H9 (cell line): Measurements from ENCODE around the gene TAF15. TPM values are rescaled to one million over a fixed set of nuclear protein-coding genes. Genes with fewer than 3 reads are reported as not detected.

ENCODE experiments used
- DNase-seq: peaks from one replicate; pipeline ENCODE4 v3.0.0-alpha.2; 2017
- H2AFZ ChIP-seq: one replicate; pipeline ENCODE4 v1.6.1; 2013; ENCODE audit warnings: mild to moderate bottlenecking, low read length, control low read depth, moderate library complexity
- H2AK5ac ChIP-seq: 2 replicates; pipeline ENCODE4 v1.6.1; 2013; ENCODE audit warnings: low read length, control low read depth, mixed read lengths; ENCODE audit not compliant: insufficient read length
- H2BK120ac ChIP-seq: one replicate; pipeline ENCODE4 v1.6.1; 2013; ENCODE audit warnings: low read depth, mild to moderate bottlenecking, low read length, control low read depth, inconsistent platforms; ENCODE audit not compliant: poor library complexity, severe bottlenecking
- H2BK12ac ChIP-seq: 2 replicates; pipeline ENCODE4 v1.6.1; 2013; ENCODE audit warnings: low read length, control low read depth, mixed read lengths, low read depth; ENCODE audit not compliant: insufficient read length
- H2BK15ac ChIP-seq: 2 replicates; pipeline ENCODE4 v1.6.1; 2013; ENCODE audit warnings: low read depth, low read length, control low read depth
- H2BK20ac ChIP-seq: one replicate; pipeline ENCODE4 v1.6.1; 2013; ENCODE audit warnings: low read depth, mild to moderate bottlenecking, low read length, control low read depth, inconsistent platforms; ENCODE audit not compliant: poor library complexity, severe bottlenecking
- H2BK5ac ChIP-seq: 2 replicates; pipeline ENCODE4 v1.6.1; 2013; ENCODE audit warnings: low read length, control low read depth, mixed read lengths; ENCODE audit not compliant: insufficient read length
- H3K14ac ChIP-seq: 2 replicates; pipeline ENCODE4 v1.6.1; 2013; ENCODE audit warnings: low read length, control low read depth; ENCODE audit not compliant: insufficient read depth
- H3K18ac ChIP-seq: 2 replicates; pipeline ENCODE4 v1.6.1; 2013; ENCODE audit warnings: low read depth, mild to moderate bottlenecking, mixed read lengths, low read length, control low read depth; ENCODE audit not compliant: insufficient read length
- H3K23ac ChIP-seq: 2 replicates; pipeline ENCODE4 v1.6.1; 2013; ENCODE audit warnings: low read length, control low read depth, mixed read lengths, low read depth; ENCODE audit not compliant: insufficient read length
- H3K23me2 ChIP-seq: 2 replicates; pipeline ENCODE4 v1.6.1; 2013; ENCODE audit warnings: low read depth, mild to moderate bottlenecking, mixed read lengths, low read length, control low read depth; ENCODE audit not compliant: insufficient read length, poor library complexity, severe bottlenecking
- H3K27ac ChIP-seq: 2 replicates; pipeline ENCODE4 v1.5.1; 2013; ENCODE audit warnings: low read length, control low read depth, mixed read lengths, low read depth; ENCODE audit not compliant: insufficient read length
- H3K27me3 ChIP-seq: 2 replicates; pipeline ENCODE4 v1.6.1; 2013; ENCODE audit warnings: low read length, control low read depth, inconsistent platforms; ENCODE audit not compliant: insufficient read depth
- H3K4ac ChIP-seq: 2 replicates; pipeline ENCODE4 v1.6.1; 2013; ENCODE audit warnings: low read depth, mild to moderate bottlenecking, control low read depth, inconsistent platforms, low read length, moderate library complexity
- H3K4me1 ChIP-seq: 2 replicates; pipeline ENCODE4 v1.6.1; 2013; ENCODE audit warnings: low read length, control low read depth, inconsistent platforms; ENCODE audit not compliant: insufficient read depth
- H3K4me2 ChIP-seq: 2 replicates; pipeline ENCODE4 v1.6.1; 2013; ENCODE audit warnings: low read length, control low read depth, mixed read lengths; ENCODE audit not compliant: insufficient read length, insufficient read depth
- H3K56ac ChIP-seq: 2 replicates; pipeline ENCODE4 v1.6.1; 2013; ENCODE audit warnings: low read depth, mild to moderate bottlenecking, mixed read lengths, low read length, control low read depth; ENCODE audit not compliant: insufficient read length
- H3K79me1 ChIP-seq: 2 replicates; pipeline ENCODE4 v1.6.1; 2013; ENCODE audit warnings: low read depth, mild to moderate bottlenecking, moderate library complexity, low read length, control low read depth, inconsistent platforms; ENCODE audit not compliant: insufficient read depth, poor library complexity, severe bottlenecking
- H3K79me2 ChIP-seq: 2 replicates; pipeline ENCODE4 v1.6.1; 2013; ENCODE audit warnings: low read length, control low read depth, inconsistent platforms; ENCODE audit not compliant: insufficient read depth
- H3K9ac ChIP-seq: 2 replicates; pipeline ENCODE4 v1.6.1; 2013; ENCODE audit warnings: low read length, control low read depth, mixed read lengths; ENCODE audit not compliant: insufficient read length; ENCODE audit errors: extremely low read depth
- H3K9me3 ChIP-seq: one replicate; pipeline ENCODE4 v1.6.1; 2013; ENCODE audit warnings: low read depth, low read length, inconsistent platforms; ENCODE audit not compliant: control insufficient read depth
- H3T11ph ChIP-seq: one replicate; pipeline ENCODE4 v1.6.1; 2013; ENCODE audit warnings: mild to moderate bottlenecking, low read length, control low read depth, inconsistent platforms
- H4K20me1 ChIP-seq: one replicate; pipeline ENCODE4 v1.6.1; 2013; ENCODE audit not compliant: control insufficient read depth, insufficient read length, insufficient read depth
- H4K5ac ChIP-seq: 2 replicates; pipeline ENCODE4 v1.6.1; 2013; ENCODE audit warnings: low read depth, mild to moderate bottlenecking, mixed read lengths, low read length, control low read depth; ENCODE audit not compliant: insufficient read length
- H4K8ac ChIP-seq: replicated peaks from 2 replicates; pipeline ENCODE4 v1.6.1; 2013; ENCODE audit warnings: low read length, control low read depth, mixed read lengths, low read depth; ENCODE audit not compliant: insufficient read length
- H4K91ac ChIP-seq: 2 replicates; pipeline ENCODE4 v1.6.1; 2013; ENCODE audit warnings: low read depth, mild to moderate bottlenecking, moderate library complexity, mixed read lengths, low read length, control low read depth; ENCODE audit not compliant: insufficient read length
- H3K27ac Mint-ChIP-seq, 3 experiments: 2 replicates in 2 of 3; 3 replicates in 1 of 3; pipeline ENCODE4 v1.8.0; 2020 to 2021; ENCODE audit warnings: mixed read lengths in 3 of 3, mild to moderate bottlenecking in 1 of 3, moderate library complexity in 1 of 3
- H3K27me3 Mint-ChIP-seq: 2 replicates; pipeline ENCODE4 v1.8.0; 2021; ENCODE audit warnings: low read depth, mild to moderate bottlenecking, moderate library complexity, mixed read lengths
- H3K36me3 Mint-ChIP-seq, 3 experiments: 2 replicates in 2 of 3; 3 replicates in 1 of 3; pipeline ENCODE4 v1.8.0; 2020 to 2021; ENCODE audit warnings: low read depth in 3 of 3, mixed read lengths in 3 of 3; ENCODE audit not compliant: insufficient read depth in 1 of 3
- H3K4me1 Mint-ChIP-seq, 2 experiments: 2 replicates each; pipeline ENCODE4 v1.8.0; 2020; ENCODE audit warnings: mixed read lengths in 2 of 2
- H3K4me3 Mint-ChIP-seq, 2 experiments: 2 replicates in 1 of 2; 3 replicates in 1 of 2; pipeline ENCODE4 v1.8.0; 2020 to 2021; ENCODE audit warnings: mild to moderate bottlenecking in 2 of 2, mixed read lengths in 2 of 2, moderate library complexity in 1 of 2
- H3K9me3 Mint-ChIP-seq, 2 experiments: 2 replicates in 1 of 2; 3 replicates in 1 of 2; pipeline ENCODE4 v1.8.0; 2020; ENCODE audit warnings: mild to moderate bottlenecking in 2 of 2, mixed read lengths in 2 of 2, moderate library complexity in 1 of 2
- WGBS: extraction: QIAGEN DNeasy Blood & Tissue Kit; methylation state at CpG from one replicate; pipeline ENCODE4 v1.1.7; 2013; ENCODE audit warnings: missing lambda C conversion rate, low lambda C conversion rate, mixed read lengths; ENCODE audit not compliant: insufficient read length; ENCODE audit errors: extremely low coverage; 5-methylcytosine and 5-hydroxymethylcytosine counted together
- total RNA-seq: library from RNA; stranded (reverse); gene quantifications from 2 replicates; pipeline ENCODE4 v1.2.1, GENCODE V29; 2021
- TF ChIP-seq, protein P1 (sequence below): fragments of 200-600 bp; sonication (generic); conservative IDR thresholded peaks from 3 replicates; pipeline ENCODE4 v1.8.0; 2021; ENCODE audit warnings: antibody characterized with exemption, mild to moderate bottlenecking

Gene TAF15
- total RNA-seq, 1 experiment from 2014 or later = 304 TPM

DNA sequence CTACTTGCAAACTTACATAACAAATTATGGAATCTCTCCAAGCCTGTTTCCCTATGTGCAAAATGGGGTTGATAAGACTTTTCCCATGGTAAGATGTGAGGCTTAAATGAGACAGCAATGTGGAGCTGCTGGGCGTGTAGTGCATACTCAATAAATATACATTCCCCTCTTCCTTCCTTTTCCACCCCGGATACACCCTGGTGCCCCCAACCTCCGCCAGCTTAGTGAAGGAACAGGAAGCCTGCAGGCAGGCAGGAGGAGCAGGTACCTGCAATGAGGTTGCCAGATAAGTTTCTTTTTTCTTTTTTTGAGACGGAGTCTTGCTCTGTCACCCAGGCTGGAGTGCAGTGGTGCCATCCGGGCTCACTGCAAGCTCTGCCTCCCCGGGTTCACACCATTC is 33.7 kb upstream of the TAF15 start:
- no peak overlapping the region for H2BK12ac ChIP-seq
- H4K20me1 ChIP-seq = no peaks in the 10 kb centered on the region
- no peaks in the 10 kb centered on the region for H3K9me3 Mint-ChIP-seq
- no peaks in the 10 kb centered on the region for H3K23me2 ChIP-seq
- no peak overlapping the region for H3K27ac Mint-ChIP-seq
- no peak overlapping the region for H3K9ac ChIP-seq
- WGBS = no CpG with 5 or more reads among the region's 6 CpGs
- no peak overlapping the region for H3K56ac ChIP-seq
- no peak overlapping the region for H3K4ac ChIP-seq
- H3K14ac ChIP-seq = no peak overlapping the region
- H3K4me3 Mint-ChIP-seq = no peak overlapping the region
- H3K18ac ChIP-seq = no peak overlapping the region
- H3K4me1 ChIP-seq = peaks cover 6% of the 10 kb centered on the region; the same call in 1 of the 2 replicates
- no peak overlapping the region for H3K23ac ChIP-seq
- DNase-seq = no peak
- H3K27me3 ChIP-seq = no peaks in the 10 kb centered on the region
- H2BK20ac ChIP-seq = no peak overlapping the region
- TF ChIP-seq, protein P1, sequence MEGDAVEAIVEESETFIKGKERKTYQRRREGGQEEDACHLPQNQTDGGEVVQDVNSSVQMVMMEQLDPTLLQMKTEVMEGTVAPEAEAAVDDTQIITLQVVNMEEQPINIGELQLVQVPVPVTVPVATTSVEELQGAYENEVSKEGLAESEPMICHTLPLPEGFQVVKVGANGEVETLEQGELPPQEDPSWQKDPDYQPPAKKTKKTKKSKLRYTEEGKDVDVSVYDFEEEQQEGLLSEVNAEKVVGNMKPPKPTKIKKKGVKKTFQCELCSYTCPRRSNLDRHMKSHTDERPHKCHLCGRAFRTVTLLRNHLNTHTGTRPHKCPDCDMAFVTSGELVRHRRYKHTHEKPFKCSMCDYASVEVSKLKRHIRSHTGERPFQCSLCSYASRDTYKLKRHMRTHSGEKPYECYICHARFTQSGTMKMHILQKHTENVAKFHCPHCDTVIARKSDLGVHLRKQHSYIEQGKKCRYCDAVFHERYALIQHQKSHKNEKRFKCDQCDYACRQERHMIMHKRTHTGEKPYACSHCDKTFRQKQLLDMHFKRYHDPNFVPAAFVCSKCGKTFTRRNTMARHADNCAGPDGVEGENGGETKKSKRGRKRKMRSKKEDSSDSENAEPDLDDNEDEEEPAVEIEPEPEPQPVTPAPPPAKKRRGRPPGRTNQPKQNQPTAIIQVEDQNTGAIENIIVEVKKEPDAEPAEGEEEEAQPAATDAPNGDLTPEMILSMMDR = no peak
- H3K9me3 ChIP-seq = no peaks in the 10 kb centered on the region
- H3K27me3 Mint-ChIP-seq = peaks cover 6% of the 10 kb centered on the region
- no peak overlapping the region for H2BK15ac ChIP-seq
- no peaks in the 10 kb centered on the region for H3K79me1 ChIP-seq
- H2BK5ac ChIP-seq = no peak overlapping the region
- no peak overlapping the region for H4K5ac ChIP-seq
- no peaks in the 10 kb centered on the region for H3K36me3 Mint-ChIP-seq
- no peak overlapping the region for H4K8ac ChIP-seq
- no peak overlapping the region for H3K27ac ChIP-seq
- H4K91ac ChIP-seq = no peak overlapping the region
- H2AK5ac ChIP-seq = no peak overlapping the region
- no peaks in the 10 kb centered on the region for H3K79me2 ChIP-seq
- H3K4me1 Mint-ChIP-seq = peaks cover 31 to 34% of the 10 kb centered on the region in 2 experiments
- H2AFZ ChIP-seq = no peak overlapping the region
- no peak overlapping the region for H3K4me2 ChIP-seq
- H2BK120ac ChIP-seq = no peak overlapping the region
- H3T11ph ChIP-seq = no peak overlapping the region
